ENCODE measurements around the gene ZNF19. TPM values are rescaled to one million over a fixed set of nuclear protein-coding genes. Genes with fewer than 3 reads are reported as not detected.
"Not testable (repeated sequence)": the region's sequence is repeated elsewhere in the genome, so short reads cannot be mapped to it uniquely, and the experiment has no call there.

Gene ZNF19
- total RNA-seq, 1 donor from 2014 or later: 0.81 TPM

DNA sequence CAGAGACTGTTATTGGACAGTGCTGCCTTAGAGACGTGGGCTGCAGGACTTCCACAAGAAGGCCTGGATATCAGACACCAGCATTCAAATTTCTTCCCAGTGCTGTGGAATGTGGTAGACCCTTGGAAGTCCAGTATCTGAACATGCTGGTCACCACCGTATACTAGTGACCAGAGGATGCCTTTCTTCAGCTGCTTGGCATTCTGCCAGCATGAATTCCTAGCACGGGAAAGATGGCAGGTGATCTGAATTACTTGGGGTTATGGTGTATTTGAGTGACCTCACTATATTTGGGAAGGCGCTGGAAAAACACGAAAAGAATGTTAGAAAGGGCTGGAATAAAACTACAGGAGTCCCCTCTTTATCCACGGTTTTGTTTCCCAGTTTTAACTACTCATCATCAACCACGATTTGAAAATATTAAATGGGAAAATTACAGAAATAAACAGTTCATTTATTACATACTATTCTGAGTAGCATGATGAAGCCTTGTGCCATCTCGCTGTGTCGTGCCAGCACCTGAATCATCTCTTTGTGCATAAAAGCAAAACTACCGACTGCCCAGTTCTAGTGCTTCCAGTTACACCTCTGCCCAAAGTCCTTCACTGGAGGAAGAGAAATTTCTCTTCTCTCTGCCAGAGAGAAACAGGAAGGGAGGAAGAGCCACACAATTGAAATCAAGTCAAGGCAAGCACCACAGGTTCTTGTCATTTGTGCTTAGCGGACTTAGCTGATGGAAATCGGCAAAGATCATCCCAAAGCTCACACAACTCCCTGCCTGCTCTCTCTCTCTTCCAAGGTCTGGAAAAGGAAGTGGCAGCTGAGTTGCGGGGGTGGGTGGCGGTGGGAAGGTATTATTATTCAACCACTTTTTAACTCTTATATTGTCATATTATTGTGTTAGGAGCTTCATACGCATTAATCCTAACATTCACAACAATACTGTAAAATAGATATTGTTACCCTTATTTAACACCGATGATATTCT, 35.7 kb upstream of the ZNF19 start:
- no peak overlapping the region for H3K4me3 ChIP-seq (ENCODE audit: low read depth, low read length)
- DNase-seq (ENCODE audit: low read depth): no peak
- TF ChIP-seq CTCF (conservative IDR thresholded peaks at IDR 0.05; ENCODE audit: low read depth, low read length): no peak

- H3K4me3 ChIP-seq (ENCODE audit: low read depth, low read length): no peak overlapping the region
- DNase-seq (ENCODE audit: low read depth): no peak
- no peak for TF ChIP-seq CTCF (conservative IDR thresholded peaks at IDR 0.05; ENCODE audit: low read depth, low read length)
These were observed 31.4 kb upstream of the ZNF19 start for GRCh38 chr16:71520550-71520949.

- no peak for TF ChIP-seq CTCF (conservative IDR thresholded peaks at IDR 0.05; ENCODE audit: low read depth, low read length)
- H3K4me3 ChIP-seq (ENCODE audit: low read depth, low read length): no peak overlapping the region
- DNase-seq (ENCODE audit: low read depth): no peak
These were observed 25.9 kb upstream of the ZNF19 start for GRCh38 chr16:71515026-71515425.

GRCh38 chr16:71514476-71514875, 25.4 kb upstream of the ZNF19 start:
- H3K4me3 ChIP-seq (ENCODE audit: low read depth, low read length): no peak overlapping the region
- DNase-seq (ENCODE audit: low read depth): no peak
- no peak for TF ChIP-seq CTCF (conservative IDR thresholded peaks at IDR 0.05; ENCODE audit: low read depth, low read length)

GRCh38 chr16:71513302-71513701, 24.2 kb upstream of the ZNF19 start:
- no peak for DNase-seq (ENCODE audit: low read depth)
- no peak for TF ChIP-seq CTCF (conservative IDR thresholded peaks at IDR 0.05; ENCODE audit: low read depth, low read length)
- no peak overlapping the region for H3K4me3 ChIP-seq (ENCODE audit: low read depth, low read length)

- DNase-seq (ENCODE audit: low read depth): no peak
- H3K4me3 ChIP-seq (ENCODE audit: low read depth, low read length): no peak overlapping the region
- TF ChIP-seq CTCF (conservative IDR thresholded peaks at IDR 0.05; ENCODE audit: low read depth, low read length): no peak
These were observed 17.9 kb upstream of the ZNF19 start for GRCh38 chr16:71507061-71507460.

DNA sequence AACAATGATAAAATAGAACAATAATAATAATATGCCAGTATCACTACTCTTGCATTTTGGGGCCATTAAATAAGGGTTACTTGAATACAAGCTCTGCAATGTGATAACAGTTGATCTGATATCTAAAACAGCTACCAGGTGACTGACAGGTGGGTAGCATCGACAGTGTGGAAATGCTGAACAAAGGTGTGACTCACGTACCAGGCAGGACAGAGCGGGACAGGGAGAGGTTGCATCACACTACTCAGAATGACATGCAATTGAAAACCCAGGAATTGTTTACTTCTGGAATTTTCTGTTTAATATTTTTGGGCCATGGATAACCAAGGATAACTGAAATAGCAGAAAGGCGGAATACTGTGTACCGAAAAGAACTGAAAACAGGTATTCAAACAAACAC, 15.8 kb upstream of the ZNF19 start:
- no peak for DNase-seq (ENCODE audit: low read depth)
- no peak for TF ChIP-seq CTCF (conservative IDR thresholded peaks at IDR 0.05; ENCODE audit: low read depth, low read length)
- H3K4me3 ChIP-seq (ENCODE audit: low read depth, low read length): no peak overlapping the region

DNA sequence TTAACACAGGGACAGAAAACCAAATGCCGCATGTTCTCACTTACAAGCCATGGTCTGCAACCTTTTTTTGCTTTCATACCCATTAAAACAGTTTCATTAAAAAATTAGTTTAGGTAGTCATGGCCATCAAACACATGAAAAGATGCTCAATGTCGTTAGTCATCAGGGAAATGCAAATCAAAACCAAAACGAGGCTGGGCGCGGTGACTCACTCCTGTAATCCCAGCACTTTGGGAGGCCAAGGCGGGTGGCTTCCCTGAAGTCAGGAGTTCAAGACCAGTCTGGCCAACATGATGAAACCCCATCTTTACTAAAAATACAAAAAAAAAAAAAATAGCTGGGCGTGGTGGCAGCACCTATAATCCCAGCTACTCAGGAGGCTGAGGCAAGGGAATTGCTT, 14.9 kb upstream of the ZNF19 start:
- H3K4me3 ChIP-seq (ENCODE audit: low read depth, low read length); DNase-seq (ENCODE audit: low read depth): not testable (repeated sequence)
